SJCRH30 (cell line): ENCODE results near the gene TTC3. TPM values are rescaled to one million over a fixed set of nuclear protein-coding genes. Genes with fewer than 3 reads are reported as not detected.

Source experiments
- DNase-seq, 2 experiments: peaks; one replicate each; pipeline ENCODE4 v3.0.0-alpha.2; 2015 to 2020
- H3K27ac ChIP-seq: fragments of 250-450 bp; sonication (Bioruptor Pico); 2 replicates; pipeline ENCODE4 v1.5.1; 2020; ENCODE audit warnings: mild to moderate bottlenecking, moderate library complexity
- H3K27me3 ChIP-seq: fragments of 250-450 bp; sonication (Bioruptor Pico); 2 replicates; pipeline ENCODE4 v1.5.1; 2020; ENCODE audit warnings: mild to moderate bottlenecking, moderate library complexity
- H3K36me3 ChIP-seq: fragments of 250-450 bp; sonication (Bioruptor Pico); 2 replicates; pipeline ENCODE4 v1.5.1; 2020; ENCODE audit warnings: mild to moderate bottlenecking, moderate library complexity
- H3K4me1 ChIP-seq: fragments of 250-450 bp; sonication (Bioruptor Pico); 2 replicates; pipeline ENCODE4 v1.5.1; 2020; ENCODE audit warnings: mild to moderate bottlenecking, moderate library complexity
- H3K4me3 ChIP-seq: fragments of 250-450 bp; sonication (Bioruptor Pico); 2 replicates; pipeline ENCODE4 v1.5.1; 2020; ENCODE audit warnings: mild to moderate bottlenecking, moderate library complexity
- H3K9me3 ChIP-seq: fragments of 250-450 bp; sonication (Bioruptor Pico); replicated peaks from 2 replicates; pipeline ENCODE4 v1.5.1; 2020; ENCODE audit warnings: mild to moderate bottlenecking, moderate library complexity
- total RNA-seq: library from RNA; depleted of rRNA; stranded (reverse); fragments of >200 nt; shearing (Covaris generic); gene quantifications from 2 replicates; pipeline ENCODE4 v1.2.3, GENCODE V29; 2014

TTC3 gene
- total RNA-seq, 1 experiment from 2014 or later, result 144 TPM

DNA sequence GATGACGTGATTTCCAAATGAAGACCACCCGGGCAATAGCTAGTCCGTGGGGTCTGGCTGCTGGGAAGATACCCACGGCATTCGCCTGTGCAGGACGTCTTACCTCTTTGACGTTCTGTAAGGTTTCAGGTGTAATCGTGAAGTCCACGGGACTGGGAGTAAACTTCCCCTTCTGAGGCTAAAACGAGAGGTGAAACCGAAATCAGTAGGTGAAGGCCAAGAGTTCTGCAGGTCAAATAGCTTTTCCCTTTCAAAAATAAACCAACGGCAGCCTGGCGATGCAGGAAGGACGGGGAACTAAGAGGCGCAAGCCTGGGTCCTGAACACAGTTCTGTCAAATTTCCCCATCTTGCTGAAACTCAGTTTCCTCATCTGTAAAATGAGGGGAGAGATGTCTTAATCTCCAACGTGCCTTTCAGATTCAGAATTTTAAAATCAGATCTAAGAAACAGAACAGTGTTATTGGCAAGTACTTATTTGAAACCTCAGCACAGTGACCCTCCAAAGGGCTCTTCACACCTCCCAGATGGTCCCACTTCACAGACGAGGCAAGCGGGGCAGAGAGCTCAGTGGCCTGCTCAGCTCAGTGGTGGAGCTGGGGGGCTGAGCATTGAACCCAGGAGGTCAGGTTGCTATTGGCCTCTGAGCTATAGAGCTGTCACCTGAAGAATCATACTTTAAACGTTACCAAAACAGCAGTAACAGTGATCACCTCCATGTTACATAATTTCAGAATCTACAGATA lies 159.4 kb downstream of the TTC3 start:
- Histone ChIP-seq H3K4me3 (no peak overlapping the region), H3K4me1 (no peaks in the 10 kb centered on the region), H3K27ac (no peak overlapping the region), H3K9me3 (no peaks in the 10 kb centered on the region), H3K27me3 (no peaks in the 10 kb centered on the region), H3K36me3 (peaks cover 27% of the 10 kb centered on the region)
- no peak for DNase-seq

GRCh38 chr21:37233551-37234146 lies 160.6 kb downstream of the TTC3 start:
- DNase-seq, result no peak
- Histone ChIP-seq H3K4me1 (no peaks in the 10 kb centered on the region), H3K36me3 (peaks cover 30% of the 10 kb centered on the region), H3K27me3 (no peaks in the 10 kb centered on the region), H3K9me3 (no peaks in the 10 kb centered on the region), H3K4me3 (no peak overlapping the region), H3K27ac (no peak overlapping the region)

DNA sequence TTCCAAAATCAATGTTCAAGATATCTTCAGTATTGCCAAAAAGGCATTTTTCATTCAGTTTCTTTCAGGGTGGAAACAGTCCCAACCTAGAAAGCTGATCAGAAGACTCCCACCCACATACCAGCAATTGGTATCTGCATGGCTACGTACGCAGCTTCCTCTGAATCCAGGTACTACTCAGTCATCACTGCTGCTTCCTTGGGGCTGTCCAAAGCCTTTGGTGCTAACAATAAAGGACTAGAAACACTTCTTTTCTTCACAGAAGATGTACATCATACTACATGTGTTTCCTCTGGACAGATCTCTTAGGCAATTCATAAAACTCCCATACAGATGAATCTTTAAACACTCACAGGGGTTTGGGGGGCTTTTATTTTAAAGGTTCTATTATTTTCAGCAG lies 164.3 kb downstream of the TTC3 start:
- Histone ChIP-seq H3K27ac (no peak overlapping the region), H3K4me3 (no peak overlapping the region), H3K9me3 (no peaks in the 10 kb centered on the region), H3K36me3 (peaks cover 21% of the 10 kb centered on the region), H3K4me1 (no peaks in the 10 kb centered on the region), H3K27me3 (no peaks in the 10 kb centered on the region)
- no peak for DNase-seq

DNA sequence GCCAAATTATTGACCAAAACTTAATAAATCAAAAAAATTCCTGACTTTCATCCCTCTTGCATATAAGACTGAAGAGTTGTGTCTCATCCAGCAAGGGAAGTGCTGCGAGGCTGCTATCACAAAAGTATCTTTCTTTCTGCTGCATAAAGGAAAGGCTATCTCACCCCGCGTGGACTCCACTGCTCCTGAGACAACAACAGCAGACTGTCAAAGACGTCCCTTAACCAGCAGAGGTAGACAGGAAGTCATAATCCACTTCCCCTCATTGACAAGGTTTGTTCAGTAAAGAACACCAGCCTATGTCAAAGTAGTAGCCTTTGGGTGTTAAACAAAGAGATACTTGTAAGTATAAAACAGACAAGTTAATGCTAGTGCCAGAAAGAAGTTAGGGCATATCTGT lies 164.7 kb downstream of the TTC3 start:
- Histone ChIP-seq H3K4me3 (no peak overlapping the region), H3K27me3 (no peaks in the 10 kb centered on the region), H3K4me1 (no peaks in the 10 kb centered on the region), H3K36me3 (peaks cover 19% of the 10 kb centered on the region), H3K27ac (no peak overlapping the region), H3K9me3 (no peaks in the 10 kb centered on the region)
- no peak for DNase-seq

DNA sequence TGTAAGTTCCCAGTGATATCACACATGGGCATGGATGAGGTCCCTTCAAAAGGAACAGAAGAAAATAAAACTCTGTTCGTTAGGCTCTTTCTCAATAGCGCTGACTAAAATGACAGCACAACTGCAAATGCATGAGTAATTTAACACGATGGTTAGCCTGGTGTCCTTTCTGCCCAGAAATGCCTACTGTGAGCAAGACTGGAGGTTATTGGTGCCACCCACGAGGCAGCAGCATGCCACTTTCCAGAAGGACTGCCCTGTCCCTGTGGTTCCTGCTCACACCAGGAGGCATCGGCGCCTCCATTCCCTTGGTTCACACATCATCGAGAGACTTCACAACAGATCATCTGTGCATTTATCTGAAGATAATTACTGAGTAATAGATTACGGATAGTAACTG lies 167.9 kb downstream of the TTC3 start:
- no peaks in the 10 kb centered on the region for H3K27me3 ChIP-seq
- DNase-seq, result no peak
- H3K27ac ChIP-seq, result no peak overlapping the region
- H3K4me3 ChIP-seq, result no peak overlapping the region
- H3K36me3 ChIP-seq, result peaks cover 15% of the 10 kb centered on the region; the same call in 1 of the 2 replicates
- H3K9me3 ChIP-seq, result no peaks in the 10 kb centered on the region
- no peaks in the 10 kb centered on the region for H3K4me1 ChIP-seq

DNA sequence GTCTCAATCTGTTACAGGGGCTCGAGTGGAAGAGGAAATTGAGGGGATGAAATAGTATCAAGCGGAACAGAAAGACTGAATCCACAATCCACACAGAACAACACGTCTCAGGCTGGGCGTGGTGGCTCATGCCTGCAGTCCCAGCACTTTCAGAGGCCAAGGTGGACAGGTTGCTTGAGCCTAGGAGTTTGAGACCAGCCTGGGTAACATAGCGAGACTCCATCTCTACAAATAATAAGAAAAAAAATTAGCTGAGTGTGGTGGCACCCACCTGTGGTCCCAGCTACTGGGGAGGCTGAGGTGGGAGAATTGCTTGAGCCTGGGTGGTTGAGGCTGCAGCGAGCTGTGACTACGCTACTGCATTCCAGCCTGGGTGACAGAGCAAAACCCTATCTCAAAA lies 168.4 kb downstream of the TTC3 start:
- no peaks in the 10 kb centered on the region for H3K27me3 ChIP-seq
- DNase-seq, result no peak
- H3K36me3 ChIP-seq, result peaks cover 16% of the 10 kb centered on the region; the same call in 1 of the 2 replicates
- no peaks in the 10 kb centered on the region for H3K9me3 ChIP-seq
- H3K4me1 ChIP-seq, result no peaks in the 10 kb centered on the region
- H3K4me3 ChIP-seq, result no peak overlapping the region
- H3K27ac ChIP-seq, result no peak overlapping the region

GRCh38 chr21:37243961-37244360 lies 170.9 kb downstream of the TTC3 start:
- H3K4me1 ChIP-seq, result no peaks in the 10 kb centered on the region
- H3K27me3 ChIP-seq, result no peaks in the 10 kb centered on the region
- no peak overlapping the region for H3K4me3 ChIP-seq
- 0 out of 2 replicates have a peak, but pooled peaks cover 5% of the 10 kb centered on the region for H3K36me3 ChIP-seq
- no peaks in the 10 kb centered on the region for H3K9me3 ChIP-seq
- H3K27ac ChIP-seq, result no peak overlapping the region
- DNase-seq, result no peak

GRCh38 chr21:37244501-37245095 lies 171.5 kb downstream of the TTC3 start:
- Histone ChIP-seq H3K27ac (no peak overlapping the region), H3K27me3 (no peaks in the 10 kb centered on the region), H3K4me1 (no peaks in the 10 kb centered on the region), H3K4me3 (no peak overlapping the region), H3K36me3 (0 out of 2 replicates have a peak, but pooled peaks cover 5% of the 10 kb centered on the region), H3K9me3 (no peaks in the 10 kb centered on the region)
- no peak for DNase-seq

GRCh38 chr21:37245151-37245550 lies 172.1 kb downstream of the TTC3 start:
- no peak for DNase-seq
- no peaks in the 10 kb centered on the region for H3K27me3 ChIP-seq
- no peaks in the 10 kb centered on the region for H3K4me1 ChIP-seq
- no peak overlapping the region for H3K4me3 ChIP-seq
- H3K9me3 ChIP-seq, result no peaks in the 10 kb centered on the region
- H3K36me3 ChIP-seq, result 0 out of 2 replicates have a peak, but pooled peaks cover 2% of the 10 kb centered on the region
- no peak overlapping the region for H3K27ac ChIP-seq

DNA sequence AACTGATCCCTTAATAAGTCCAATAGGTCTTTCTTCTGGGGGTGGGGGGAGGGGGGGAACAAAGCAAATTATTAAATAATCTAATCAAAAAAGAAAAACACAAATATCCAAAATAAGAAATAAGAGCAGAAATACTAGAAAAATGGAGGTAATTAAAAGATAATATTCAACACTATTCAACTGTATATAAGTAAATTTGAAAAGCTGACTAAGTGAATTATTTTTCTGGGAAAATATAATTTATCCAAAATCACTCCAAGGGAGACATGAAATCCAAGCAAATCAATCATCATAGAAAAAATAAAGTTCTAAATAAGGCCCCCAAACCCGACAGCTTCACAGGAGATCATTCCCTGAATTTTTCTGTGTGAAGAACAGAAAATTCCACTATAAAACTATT lies 175.2 kb downstream of the TTC3 start:
- Histone ChIP-seq H3K4me3 (no peak overlapping the region), H3K27me3 (no peaks in the 10 kb centered on the region), H3K9me3 (no peaks in the 10 kb centered on the region), H3K27ac (no peak overlapping the region), H3K4me1 (no peaks in the 10 kb centered on the region), H3K36me3 (0 out of 2 replicates have a peak, but pooled peaks cover 2% of the 10 kb centered on the region)
- no peak for DNase-seq

DNA sequence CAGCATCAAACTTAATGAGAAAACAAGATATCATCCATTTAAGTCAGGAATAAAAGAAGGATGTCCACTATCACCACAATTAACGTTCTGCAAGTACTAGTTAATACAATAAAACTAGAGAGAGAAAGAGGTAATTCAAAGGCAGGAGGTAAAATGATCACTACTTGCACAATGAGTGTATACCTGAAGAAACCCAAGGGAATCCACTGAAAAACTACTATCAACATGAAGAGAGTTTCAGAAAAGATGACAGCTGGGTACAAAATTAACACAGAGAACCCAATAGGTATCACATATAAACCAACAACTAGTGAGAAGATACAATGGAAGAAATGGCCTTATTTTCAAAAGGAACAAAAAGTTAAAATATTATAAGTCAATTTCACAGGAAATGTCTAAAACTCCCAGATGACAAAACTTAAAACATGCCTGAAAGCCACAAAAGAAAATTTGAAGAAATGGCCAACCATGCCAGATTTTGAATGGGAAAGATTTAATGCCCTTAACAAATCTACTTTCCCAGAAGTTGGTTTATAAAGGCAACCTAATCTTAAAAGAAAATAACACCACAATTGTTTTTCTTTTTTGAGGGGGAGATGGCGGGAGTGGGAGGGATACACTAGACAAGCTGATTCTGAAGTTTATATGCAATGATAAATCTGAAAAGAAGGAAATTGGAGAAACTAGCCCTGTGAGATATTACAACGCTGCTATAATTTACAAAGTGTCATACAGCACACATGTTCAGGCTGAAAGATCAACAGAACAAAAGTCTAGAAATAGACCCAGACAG lies 176.3 kb downstream of the TTC3 start:
- Histone ChIP-seq H3K4me3 (no peak overlapping the region), H3K27me3 (no peaks in the 10 kb centered on the region), H3K4me1 (no peaks in the 10 kb centered on the region), H3K27ac (no peak overlapping the region), H3K9me3 (no peaks in the 10 kb centered on the region), H3K36me3 (0 out of 2 replicates have a peak, but pooled peaks cover 2% of the 10 kb centered on the region)
- DNase-seq, result no peak

- H3K27ac ChIP-seq, result no peak overlapping the region
- H3K27me3 ChIP-seq, result no peaks in the 10 kb centered on the region
- no peak overlapping the region for H3K4me3 ChIP-seq
- H3K4me1 ChIP-seq, result no peaks in the 10 kb centered on the region
- H3K36me3 ChIP-seq, result 0 out of 2 replicates have a peak, but pooled peaks cover 2% of the 10 kb centered on the region
- no peak for DNase-seq
- H3K9me3 ChIP-seq, result no peaks in the 10 kb centered on the region
Observed at GRCh38 chr21:37251294-37251634, 178.2 kb downstream of the TTC3 start.
